Measurements from ENCODE around the gene PTGER1. TPM values are rescaled to one million over a fixed set of nuclear protein-coding genes. Genes with fewer than 3 reads are reported as not detected.

Gene PTGER1
- total and polyA plus RNA-seq, 2 of the 8 experiments (the other 6 are each of a cell fraction or from before 2014, with no cell fraction given) = 0.20 to 0.41 TPM

DNA sequence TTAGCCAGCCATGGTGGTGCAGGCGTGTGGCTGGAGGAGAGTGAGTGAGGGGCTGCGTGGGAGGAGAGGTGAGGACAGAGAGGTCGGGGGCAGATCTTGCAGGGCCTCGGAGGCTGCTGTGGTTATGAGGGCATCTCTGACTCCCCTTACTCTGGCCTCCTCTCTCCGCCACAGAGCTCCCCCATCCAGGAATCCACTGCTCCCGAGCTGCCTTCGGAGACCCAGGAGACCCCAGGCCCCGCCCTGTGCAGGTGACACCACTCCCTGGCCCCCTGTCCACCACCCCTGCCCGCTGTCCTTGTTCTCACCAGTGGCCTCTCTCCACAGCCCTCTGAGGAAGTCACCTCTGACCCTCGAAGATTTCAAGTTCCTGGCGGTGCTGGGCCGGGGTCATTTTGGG lies 7.8 kb downstream of the PTGER1 start:
- H3K79me2 ChIP-seq (ENCODE audit: control insufficient read depth in 1 of 2, insufficient read depth in 2 of 2, low read length in 2 of 2) = no peaks in the 10 kb centered on the region
- no peak overlapping the region for H4K91ac ChIP-seq (replicated peaks; ENCODE audit: insufficient read length, low read length)
- H4K8ac ChIP-seq (ENCODE audit: extremely low read depth, insufficient read depth, low read length) = no peak overlapping the region
- H3K4me1 ChIP-seq (replicated peaks in 1 of 4; ENCODE audit: control insufficient read depth in 3 of 4, insufficient read depth in 4 of 4, low read length in 3 of 4) = no peaks in the 10 kb centered on the region; a peak in 1 of 7 replicates
- no peaks in the 10 kb centered on the region for H3K9me3 ChIP-seq (ENCODE audit: insufficient read depth in 2 of 2, low read depth in 1 of 2, low read length in 1 of 2)
- no peak overlapping the region for H2BK15ac ChIP-seq (ENCODE audit: low read length)
- H2AK5ac ChIP-seq (ENCODE audit: low read depth, low read length) = no peak overlapping the region
- H3K18ac ChIP-seq (ENCODE audit: extremely low read depth, low read length) = no peak overlapping the region
- H3K79me1 ChIP-seq (ENCODE audit: low read depth, low read length) = no peaks in the 10 kb centered on the region
- no peak overlapping the region for H3K56ac ChIP-seq (replicated peaks; ENCODE audit: insufficient read length, low read depth, low read length)
- peaks cover 9 to 30% (median 14%) of the 10 kb centered on the region in 4 experiments; a peak in 6 of 8 replicates for H3K36me3 ChIP-seq (ENCODE audit: control insufficient read depth in 2 of 4, insufficient read depth in 4 of 4, low read length in 3 of 4)
- H3K23me2 ChIP-seq (ENCODE audit: low read depth, low read length) = peaks cover 2% of the 10 kb centered on the region; the same call in 1 of the 2 replicates
- no peak overlapping the region for H3K4me2 ChIP-seq (ENCODE audit: insufficient read depth in 1 of 2, low read depth in 2 of 2, low read length in 2 of 2)
- H2AFZ ChIP-seq (ENCODE audit: low read length) = no peak overlapping the region
- no peaks in the 10 kb centered on the region for H3K27me3 ChIP-seq (replicated peaks in 1 of 4; ENCODE audit: control insufficient read depth in 3 of 4, extremely low read depth in 1 of 4, insufficient read depth in 3 of 4, low read length in 3 of 4)
- H2BK20ac ChIP-seq (ENCODE audit: low read length) = no peak overlapping the region
- no peak overlapping the region for H3K23ac ChIP-seq (ENCODE audit: insufficient read length)
- DNase-seq (ENCODE audit: low read depth in 1 of 2, low spot score in 2 of 2) = no peak
- POLR2A ChIA-PET (ENCODE audit: partially characterized antibody) = interaction anchor here (0.6 to 3.3 kb wide), 5 partner anchors 8 to 694 kb away, joined by 3 to 10 read pairs (median 5); partner anchors contain the start of gene PTGER1
- CTCF ChIA-PET (ENCODE audit: partially characterized antibody) = interaction anchor here (0.6 to 3.5 kb wide), 7 partner anchors 11 to 635 kb away, joined by 3 to 16 read pairs (median 3); no protein-coding TSS in a partner anchor
- no peak overlapping the region for H3K9ac ChIP-seq (replicated peaks in 1 of 4; ENCODE audit: extremely low read depth in 1 of 4, low read depth in 3 of 4, low read length in 3 of 4)
- no peak overlapping the region for H2BK120ac ChIP-seq (replicated peaks; ENCODE audit: low read depth, low read length)
- no peak for FAIRE-seq
- no peak overlapping the region for H2BK12ac ChIP-seq (ENCODE audit: low read depth, low read length)
- H3K14ac ChIP-seq (ENCODE audit: insufficient read length) = no peak overlapping the region
- no peak overlapping the region for H2BK5ac ChIP-seq (ENCODE audit: low read depth, low read length)
- H3K4ac ChIP-seq (replicated peaks; ENCODE audit: insufficient read length, low read depth, low read length) = no peak overlapping the region
- no peak overlapping the region for H3K27ac ChIP-seq (ENCODE audit: low read depth, low read length)
- WGBS, 2 experiments (ENCODE audit: extremely low coverage in 1 of 2, insufficient coverage in 1 of 2, insufficient read length in 1 of 2, insufficient replicate concordance in 2 of 2, low coverage in 1 of 2, low lambda C conversion rate in 2 of 2, missing lambda C conversion rate in 1 of 2) = 90% methylated on average over 11 of the region's 12 CpGs; no CpG with 5 or more reads in 1 of the 2 experiments
- H4K5ac ChIP-seq (ENCODE audit: insufficient read length, low read depth, low read length) = no peak overlapping the region
- H4K20me1 ChIP-seq (replicated peaks in 1 of 2; ENCODE audit: control insufficient read depth in 1 of 2, insufficient read depth in 2 of 2, low read length in 2 of 2) = peaks cover 2 to 6% of the 10 kb centered on the region in 2 experiments
- no peak overlapping the region for H3K4me3 ChIP-seq (ENCODE audit: extremely low read depth in 1 of 4, insufficient read depth in 2 of 4, low read depth in 3 of 4, low read length in 4 of 4)
- TF ChIP-seq TBP (IDR thresholded peaks at IDR 0.05; ENCODE audit: low read depth, low read length) (no peak), CEBPB (IDR thresholded peaks at IDR 0.05; ENCODE audit: low read depth, low read length) (no peak), JUND (IDR thresholded peaks at IDR 0.05; ENCODE audit: low read length) (no peak), SP2 (IDR thresholded peaks at IDR 0.05; ENCODE audit: low read length) (no peak), HDAC6 (IDR thresholded peaks at IDR 0.05; ENCODE audit: low read depth, low read length) (no peak), CHD2 (IDR thresholded peaks at IDR 0.05; ENCODE audit: low read length) (no peak), RFX5 (IDR thresholded peaks at IDR 0.05; ENCODE audit: borderline replicate concordance, low read depth, low read length) (no peak)
- TF ChIP-seq, protein P1, sequence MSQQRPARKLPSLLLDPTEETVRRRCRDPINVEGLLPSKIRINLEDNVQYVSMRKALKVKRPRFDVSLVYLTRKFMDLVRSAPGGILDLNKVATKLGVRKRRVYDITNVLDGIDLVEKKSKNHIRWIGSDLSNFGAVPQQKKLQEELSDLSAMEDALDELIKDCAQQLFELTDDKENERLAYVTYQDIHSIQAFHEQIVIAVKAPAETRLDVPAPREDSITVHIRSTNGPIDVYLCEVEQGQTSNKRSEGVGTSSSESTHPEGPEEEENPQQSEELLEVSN (IDR thresholded peaks at IDR 0.05) = no peak
